Activated CD4-positive, alpha-beta T cell treated with anti-CD3 and anti-CD28 coated beads, Interleukin-2, amount 50 U/mL, for 4 hours (primary cell): ENCODE measurements around the gene ZNF664.

Experiments used
- DNase-seq, 2 experiments: peaks; one replicate each; pipeline ENCODE4 v3.0.0-alpha.2; 2020

ZNF664 gene

GRCh38 chr12:124011435-124012115, 38.6 kb downstream of the ZNF664 start:
- DNase-seq = no peak

GRCh38 chr12:124013073-124013472, 40.1 kb downstream of the ZNF664 start:
- no peak for DNase-seq

GRCh38 chr12:124015494-124016461, 42.8 kb downstream of the ZNF664 start:
- no peak for DNase-seq

GRCh38 chr12:124017064-124017463, 44.0 kb downstream of the ZNF664 start:
- no peak for DNase-seq

GRCh38 chr12:124018539-124018938, 45.5 kb downstream of the ZNF664 start:
- no peak for DNase-seq

DNA sequence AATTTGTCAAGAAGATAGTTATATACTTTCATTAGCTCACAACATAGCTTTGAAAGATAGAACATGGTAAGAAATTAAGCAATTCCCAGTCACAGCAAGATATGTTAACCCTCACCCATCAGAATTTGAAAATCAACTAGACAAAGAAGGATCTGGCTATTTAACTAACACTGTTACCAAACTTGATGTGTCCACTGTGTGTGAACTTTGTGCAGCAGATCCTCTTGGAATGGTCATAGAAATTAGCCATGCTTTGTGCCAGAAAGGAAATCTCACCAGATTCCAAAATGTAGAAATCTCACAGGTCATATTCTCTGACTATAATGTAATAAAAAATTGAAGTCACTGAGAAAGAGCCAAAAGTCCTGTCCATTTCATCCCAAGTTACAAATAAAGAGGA, 46.1 kb downstream of the ZNF664 start:
- no peak for DNase-seq

DNA sequence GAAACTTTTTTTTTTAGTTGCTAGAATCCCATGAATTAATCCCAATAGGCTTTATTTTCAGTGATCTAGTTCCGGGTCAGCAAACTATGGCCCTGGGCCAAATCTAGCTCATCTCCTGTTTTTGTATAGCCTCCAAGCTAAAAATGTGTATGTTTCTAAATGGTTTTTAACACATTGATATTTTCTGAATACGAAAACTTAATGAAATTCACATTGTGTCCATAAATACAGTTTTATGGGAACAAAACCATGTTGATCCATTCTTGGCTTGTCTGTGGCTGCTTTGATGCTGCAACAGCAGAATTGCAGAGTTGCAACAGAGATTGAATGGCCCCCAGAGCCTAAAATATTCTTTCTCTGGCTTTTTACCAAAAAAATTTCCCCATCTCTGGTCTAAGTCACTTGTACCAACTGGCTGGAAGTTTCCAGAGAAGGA, 47.5 kb downstream of the ZNF664 start:
- DNase-seq = no peak

DNA sequence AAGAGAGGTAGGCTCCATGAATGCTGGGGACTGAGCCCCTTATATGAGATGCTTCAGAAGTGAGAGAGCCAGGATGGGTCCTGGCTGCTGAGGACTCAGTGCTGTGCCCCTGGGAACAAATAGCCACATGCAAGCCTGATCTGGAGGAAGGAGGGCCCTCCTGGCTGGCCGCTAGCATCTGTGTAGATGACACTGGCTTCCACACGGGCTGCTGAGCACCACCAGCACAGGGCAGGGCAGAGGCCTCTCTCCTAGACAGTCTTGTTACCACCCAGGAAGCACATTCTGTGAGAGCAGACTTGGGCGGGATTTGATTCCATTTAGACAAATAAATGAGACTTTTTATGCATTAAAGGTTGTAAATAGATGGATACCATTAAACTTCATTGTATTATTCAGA, 48.0 kb downstream of the ZNF664 start:
- DNase-seq = no peak

DNA sequence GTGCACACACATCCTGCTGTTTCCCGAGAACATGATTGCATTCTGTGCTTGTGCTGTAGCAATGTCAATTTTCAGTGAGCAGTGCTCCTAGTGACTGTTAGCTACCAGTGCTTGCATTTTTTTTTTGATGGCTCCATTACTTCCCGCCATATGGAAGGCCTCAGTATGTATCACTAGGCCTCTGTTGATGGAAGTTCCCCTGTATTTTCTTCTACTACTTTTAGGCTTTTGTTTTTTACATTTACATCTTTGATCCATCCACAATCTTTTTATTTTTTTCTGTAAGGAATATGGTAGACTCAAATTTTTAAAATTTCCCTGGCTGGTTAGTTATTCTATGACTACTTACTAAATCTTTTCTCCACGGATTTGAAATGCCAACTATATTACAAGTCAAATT, 49.1 kb downstream of the ZNF664 start:
- no peak for DNase-seq

- no peak for DNase-seq
These were observed 51.3 kb downstream of the ZNF664 start for GRCh38 chr12:124024263-124024678.

- DNase-seq = no peak
These were observed 51.8 kb downstream of the ZNF664 start for GRCh38 chr12:124024776-124025175.

DNA sequence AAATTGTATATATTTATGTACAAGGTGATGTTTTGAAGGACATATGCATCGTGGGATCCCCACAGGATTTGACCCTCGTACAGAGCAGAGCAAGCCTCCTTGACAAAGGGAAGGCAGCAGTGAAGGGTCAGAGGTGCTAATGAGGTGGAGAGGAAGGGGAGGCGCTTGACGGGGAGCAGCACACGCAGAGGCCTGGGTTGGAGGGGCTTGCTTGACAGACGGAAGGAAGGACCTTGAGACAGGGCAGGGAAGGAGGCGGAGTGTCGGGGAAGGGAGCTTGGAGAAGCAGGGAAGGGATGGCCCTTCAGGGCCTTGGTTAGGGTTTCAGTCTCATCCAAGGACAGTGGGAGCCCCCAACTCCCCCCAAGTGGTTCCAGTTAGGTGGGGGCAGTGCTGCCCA, 52.6 kb downstream of the ZNF664 start:
- DNase-seq = no peak

GRCh38 chr12:124026755-124027745, 54.0 kb downstream of the ZNF664 start:
- DNase-seq = no peak

DNA sequence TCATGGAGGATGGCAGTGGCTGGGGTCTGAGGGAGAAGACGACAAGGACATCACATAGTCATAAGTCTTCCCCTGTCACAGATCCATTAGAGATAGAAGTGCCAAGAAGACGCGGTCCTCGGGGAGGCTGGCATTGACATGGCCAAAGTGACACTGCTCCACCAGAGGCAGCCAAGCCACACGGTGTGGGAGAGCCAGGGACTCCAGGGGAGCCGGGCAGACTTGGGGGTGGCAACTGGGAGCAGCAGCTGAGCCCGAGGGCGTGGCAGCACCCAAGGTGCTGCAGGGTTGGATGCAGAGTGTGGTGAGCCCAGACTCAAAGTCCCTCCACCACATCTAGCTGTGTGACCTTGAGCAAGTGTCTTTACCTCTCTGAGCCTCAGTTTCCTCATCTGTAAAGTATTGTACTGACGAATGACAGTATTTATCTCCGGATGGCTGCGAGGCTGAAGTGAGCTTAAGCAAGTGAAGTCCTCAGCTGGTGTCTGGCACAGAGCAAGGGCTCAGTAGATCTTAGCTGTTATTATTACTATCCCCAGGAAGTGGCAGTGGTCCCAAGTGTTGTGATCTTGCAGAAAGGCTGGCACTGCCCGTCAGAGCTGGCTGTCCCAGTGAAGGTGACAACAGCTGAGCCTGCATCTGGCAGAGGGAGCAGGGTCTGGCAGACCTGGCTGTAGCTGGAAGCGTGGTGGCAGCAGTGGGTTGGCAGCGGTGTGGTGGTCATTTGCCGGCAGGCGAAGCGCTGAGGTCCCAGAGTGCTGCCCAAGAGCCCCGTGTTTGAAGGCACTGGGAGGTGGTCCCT, 54.9 kb downstream of the ZNF664 start:
- DNase-seq = no peak

GRCh38 chr12:124028555-124028925, 55.5 kb downstream of the ZNF664 start:
- no peak for DNase-seq

DNA sequence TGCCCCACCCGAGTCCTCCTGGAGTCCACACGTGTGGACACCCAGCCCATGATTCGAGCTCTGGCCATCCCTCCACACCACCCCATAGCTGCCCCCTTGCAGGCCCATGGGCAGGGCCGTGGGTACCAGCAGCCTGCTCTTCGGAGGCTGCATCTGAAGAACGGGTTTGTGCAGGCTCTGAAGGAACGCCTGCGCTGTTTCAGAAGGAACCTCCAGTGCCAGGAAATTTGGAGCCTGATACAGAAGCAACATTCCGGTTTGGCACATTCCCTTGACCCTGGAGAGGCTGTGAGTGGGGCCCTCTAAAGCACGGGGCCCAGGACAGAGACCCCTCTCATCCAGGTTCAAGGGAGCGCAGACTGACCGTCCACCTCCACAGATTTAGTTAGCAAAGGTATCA, 57.0 kb downstream of the ZNF664 start:
- no peak for DNase-seq

GRCh38 chr12:124030510-124030909, 57.5 kb downstream of the ZNF664 start:
- DNase-seq = no peak

DNA sequence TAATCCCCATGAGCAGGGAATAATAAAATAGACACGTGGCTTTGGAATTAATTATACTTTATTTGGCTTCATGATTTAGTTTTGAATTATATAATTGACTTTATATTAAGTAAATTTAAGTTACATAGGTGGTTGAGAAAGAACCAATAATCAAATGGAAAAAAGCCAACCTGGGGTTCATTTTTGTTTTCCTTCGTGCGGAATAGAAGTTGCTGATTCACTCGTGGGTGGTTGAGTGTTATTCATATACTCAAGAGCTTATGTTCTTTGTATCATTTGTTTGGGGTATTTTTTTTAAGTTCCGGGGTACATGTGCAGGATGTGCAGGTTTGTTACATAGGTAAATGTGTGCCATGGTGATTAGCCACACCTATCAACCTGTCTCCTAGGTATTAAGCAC, 58.0 kb downstream of the ZNF664 start:
- no peak for DNase-seq

DNA sequence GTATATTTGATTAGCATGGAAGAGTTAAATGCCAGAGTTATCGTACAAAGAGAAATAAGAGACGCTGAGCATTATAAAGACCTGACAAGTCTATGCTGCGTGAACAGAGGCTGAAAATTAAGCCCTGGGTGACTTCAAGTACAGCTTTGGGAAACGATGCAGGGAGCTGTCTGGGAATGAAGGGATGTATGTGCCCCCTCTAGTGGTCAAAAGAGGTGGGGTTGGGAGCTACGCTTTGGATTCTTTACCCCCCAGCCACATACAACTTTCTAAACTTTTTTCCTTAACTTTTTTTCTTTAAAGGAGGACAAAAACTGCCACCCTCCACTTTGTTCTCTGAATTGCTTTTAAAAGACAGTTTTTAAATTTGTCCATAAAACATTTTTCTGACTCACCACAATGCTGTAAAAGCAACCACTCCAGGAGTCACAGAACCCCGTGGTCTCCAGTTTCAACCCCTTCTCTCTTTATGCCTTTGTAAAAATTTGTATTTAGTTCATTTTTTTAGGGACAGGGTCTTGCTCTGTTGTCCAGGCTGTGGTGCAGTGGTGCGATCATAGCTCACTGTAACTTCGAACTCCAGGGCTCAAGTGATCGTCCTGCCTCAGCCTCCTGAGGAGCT, 59.4 kb downstream of the ZNF664 start:
- DNase-seq = no peak

DNA sequence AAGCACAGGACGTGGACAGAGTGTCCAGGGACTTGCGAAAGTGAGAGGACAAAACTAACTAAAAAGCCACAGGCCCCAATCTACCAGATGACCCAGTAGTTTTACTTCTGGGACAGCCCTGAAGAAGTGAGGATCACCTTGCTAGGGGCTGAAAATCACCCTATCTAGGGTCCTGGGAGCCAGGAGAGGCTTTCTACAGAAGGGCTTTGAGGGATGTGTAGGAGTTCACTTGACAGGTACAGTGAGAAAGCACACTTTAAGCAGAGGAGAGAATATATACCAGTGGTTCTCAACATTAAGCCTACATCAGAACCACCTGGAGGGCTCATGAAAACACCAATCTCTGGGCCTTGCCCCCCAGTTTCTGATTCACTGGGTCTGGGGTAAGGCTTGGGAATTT, 60.8 kb downstream of the ZNF664 start:
- no peak for DNase-seq

- DNase-seq = no peak
These were observed 61.3 kb downstream of the ZNF664 start for GRCh38 chr12:124034297-124034696.

DNA sequence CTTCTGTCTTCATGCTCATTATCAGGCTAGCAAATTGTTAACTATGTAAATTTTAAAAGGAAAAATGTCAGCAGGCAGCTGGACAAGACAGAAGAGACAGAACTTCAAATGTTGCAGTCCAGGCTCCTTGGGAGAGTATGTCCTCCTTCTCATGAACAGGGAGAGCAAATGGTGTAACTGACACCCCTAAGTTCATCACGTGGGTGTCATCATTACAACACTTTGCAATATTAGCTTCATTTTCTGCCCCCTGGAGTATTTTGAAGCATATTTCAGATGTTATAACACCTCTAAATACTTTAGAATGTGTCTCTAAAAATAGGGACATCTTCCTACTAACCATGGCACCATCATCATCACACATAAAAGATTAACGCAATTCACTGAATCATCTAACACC, 62.1 kb downstream of the ZNF664 start:
- no peak for DNase-seq
